SK-N-SH (cell line): Measurements from ENCODE around the gene NELFE. TPM values are rescaled to one million over a fixed set of nuclear protein-coding genes. Genes with fewer than 3 reads are reported as not detected.

Experiments
- CTCF ChIA-PET: fragments of 300-600, 350-600 bp; formaldehyde crosslinking; extraction: SDS; loops from one replicate; lab custom pipeline; 2021; lab: Yijun Ruan, JAX
- POLR2A ChIA-PET: fragments of 350-600 bp; sonication (Branson Sonifier 250); formaldehyde crosslinking; extraction: SDS; loops from one replicate; lab custom pipeline; 2020; ENCODE audit warnings: antibody characterized with exemption, inconsistent platforms; lab: Yijun Ruan, JAX
- DNase-seq: peaks from one replicate; pipeline ENCODE4 v3.0.0; 2012
- H2AFZ ChIP-seq: fragments of 200-600 bp; sonication (generic); 2 replicates; pipeline ENCODE4 v1.8.1; 2016; ENCODE audit warnings: antibody characterized with exemption, mild to moderate bottlenecking, low read depth
- H3F3A ChIP-seq: fragments of 200-600 bp; sonication (generic); replicated peaks from 2 replicates; pipeline ENCODE3; 2016; ENCODE audit warnings: antibody characterized with exemption, mild to moderate bottlenecking; ENCODE audit not compliant: insufficient read depth
- H3K27ac ChIP-seq, 2 experiments: fragments of 200-500 bp in 1 of 2; fragments of 200-600 bp in 1 of 2; sonication (Bioruptor generic) in 1 of 2; sonication (generic), shearing (Covaris generic) in 1 of 2; 2 replicates each; pipeline versions ENCODE4 v1.5.1 to v1.6.1; 2014 to 2016; ENCODE audit warnings: low read depth in 2 of 2, inconsistent platforms in 1 of 2, low read length in 1 of 2, mild to moderate bottlenecking in 1 of 2, mixed read lengths in 1 of 2
- H3K27me3 ChIP-seq: fragments of 200-600 bp; sonication (generic), shearing (Covaris generic); 2 replicates; pipeline ENCODE4 v1.6.1; 2016; ENCODE audit warnings: mixed run types; ENCODE audit not compliant: insufficient read depth
- H3K36me3 ChIP-seq, 2 experiments: fragments of 200-500 bp in 1 of 2; fragments of 200-600 bp in 1 of 2; sonication (Bioruptor generic) in 1 of 2; sonication (generic) in 1 of 2; replicated peaks in 1 of 2; 2 replicates each; pipeline versions ENCODE3 to v1.5.1; 2014 to 2016; ENCODE audit warnings: low read length in 1 of 2, mild to moderate bottlenecking in 1 of 2; ENCODE audit not compliant: insufficient read depth in 2 of 2, control insufficient read depth in 1 of 2
- H3K4me1 ChIP-seq, 2 experiments: fragments of 200-500 bp in 1 of 2; fragments of 200-600 bp in 1 of 2; sonication (Bioruptor generic) in 1 of 2; sonication (generic), shearing (Covaris generic) in 1 of 2; 2 replicates each; pipeline versions ENCODE4 v1.5.1 to v1.6.1; 2014 to 2016; ENCODE audit warnings: low read depth in 1 of 2, low read length in 1 of 2, mixed run types in 1 of 2; ENCODE audit not compliant: insufficient read depth in 2 of 2, control insufficient read depth in 1 of 2
- H3K4me2 ChIP-seq: fragments of 200-600 bp; sonication (generic), shearing (Covaris generic); 2 replicates; pipeline ENCODE4 v1.6.1; 2017; ENCODE audit warnings: mixed run types
- H3K4me3 ChIP-seq, 2 experiments: fragments of 200-500 bp in 1 of 2; fragments of 200-600 bp in 1 of 2; sonication (Bioruptor generic) in 1 of 2; sonication (generic), shearing (Covaris generic) in 1 of 2; 2 replicates each; pipeline versions ENCODE4 v1.5.1 to v1.8.1; 2014 to 2016; ENCODE audit warnings: low read depth in 2 of 2, inconsistent platforms in 1 of 2, low read length in 1 of 2, mild to moderate bottlenecking in 1 of 2, mixed read lengths in 1 of 2, moderate library complexity in 1 of 2
- H3K79me2 ChIP-seq: fragments of 200-600 bp; sonication (generic); 2 replicates; pipeline ENCODE4 v1.8.1; 2017; ENCODE audit warnings: mild to moderate bottlenecking; ENCODE audit not compliant: insufficient read depth
- H3K9ac ChIP-seq: fragments of 200-600 bp; sonication (generic); 2 replicates; pipeline ENCODE4 v1.6.1; 2017; ENCODE audit warnings: mixed run types
- H3K9me2 ChIP-seq: fragments of 200-600 bp; sonication (generic); 2 replicates; pipeline ENCODE4 v1.6.1; 2017; ENCODE audit warnings: mixed run types
- H3K9me3 ChIP-seq: fragments of 200-600 bp; sonication (generic); 2 replicates; pipeline ENCODE4 v1.6.1; 2017; ENCODE audit warnings: mixed run types, mild to moderate bottlenecking, moderate library complexity
- H4K20me1 ChIP-seq: fragments of 200-600 bp; sonication (generic); 2 replicates; pipeline ENCODE4 v1.6.1; 2017; ENCODE audit warnings: mild to moderate bottlenecking, mixed run types; ENCODE audit not compliant: insufficient read depth
- CHD2 ChIP-seq: fragments of 150-350 bp; IDR thresholded peaks from 2 replicates; pipeline ENCODE4 v1.6.1; 2018; ENCODE audit warnings: low read length; ENCODE audit not compliant: partially characterized antibody
- ELF1 ChIP-seq: IDR thresholded peaks from 2 replicates; pipeline ENCODE4 v1.4.0; 2012
- EZH2phosphoT487 ChIP-seq: fragments of 200-600 bp; sonication (generic); IDR thresholded peaks from 2 replicates; pipeline ENCODE4 v1.6.1; 2017; ENCODE audit warnings: low read depth, mixed run types, mild to moderate bottlenecking, antibody characterized with exemption, moderate library complexity, borderline replicate concordance
- FOSL2 ChIP-seq: IDR thresholded peaks from 2 replicates; pipeline ENCODE4 v1.4.0; 2012; ENCODE audit warnings: low read depth, mild to moderate bottlenecking, moderate library complexity, borderline replicate concordance
- FOXJ3 ChIP-seq: sonication (generic); formaldehyde crosslinking; IDR thresholded peaks from 2 replicates; pipeline ENCODE4 v1.5.1; 2020; ENCODE audit warnings: mild to moderate bottlenecking, missing genetic modification reagents
- GABPA ChIP-seq: IDR thresholded peaks from 2 replicates; pipeline ENCODE4 v1.4.0; 2012; ENCODE audit warnings: low read depth, mild to moderate bottlenecking
- GATA2 ChIP-seq: sonication (generic); formaldehyde crosslinking; IDR thresholded peaks from 2 replicates; pipeline ENCODE4 v1.5.0; 2020; ENCODE audit warnings: mild to moderate bottlenecking, missing genetic modification reagents
- MXI1 ChIP-seq: IDR thresholded peaks from 2 replicates; pipeline ENCODE4 v1.6.1; 2012; ENCODE audit warnings: mild to moderate bottlenecking, low read depth, low read length, improper control_type of control experiment
- PBX3 ChIP-seq: IDR thresholded peaks from 2 replicates; pipeline ENCODE4; 2012
- POLR2AphosphoS5 ChIP-seq: IDR thresholded peaks from 2 replicates; pipeline ENCODE4 v1.6.1; 2012; ENCODE audit warnings: low read depth, low read length
- RAD21 ChIP-seq: IDR thresholded peaks from 2 replicates; pipeline ENCODE4 v1.6.1; 2012; ENCODE audit warnings: mild to moderate bottlenecking, low read length
- RCOR1 ChIP-seq: fragments of 150-350 bp; IDR thresholded peaks from 2 replicates; pipeline ENCODE4 v1.6.1; 2017; ENCODE audit warnings: antibody characterized with exemption, low read length
- RFX5 ChIP-seq: IDR thresholded peaks from 2 replicates; pipeline ENCODE4 v1.6.1; 2012; ENCODE audit warnings: mild to moderate bottlenecking, improper control_type of control experiment, low read length
- RXRA ChIP-seq: IDR thresholded peaks from 2 replicates; pipeline ENCODE4 v1.4.0; 2012; ENCODE audit warnings: low read depth, mild to moderate bottlenecking, borderline replicate concordance
- SIN3A ChIP-seq: IDR thresholded peaks from 2 replicates; pipeline ENCODE4 v1.6.1; 2012; ENCODE audit warnings: low read depth, mild to moderate bottlenecking, low read length, moderate library complexity, borderline replicate concordance
- SMC3 ChIP-seq: IDR thresholded peaks from 2 replicates; pipeline ENCODE4 v1.6.1; 2012; ENCODE audit warnings: low read depth, low read length, improper control_type of control experiment
- TAF1 ChIP-seq: IDR thresholded peaks from 2 replicates; pipeline ENCODE4 v1.6.1; 2012; ENCODE audit warnings: low read depth, mild to moderate bottlenecking, low read length, moderate library complexity, borderline replicate concordance
- TCF12 ChIP-seq: IDR thresholded peaks from 2 replicates; pipeline ENCODE4 v1.4.0; 2012
- YY1 ChIP-seq: IDR thresholded peaks from 2 replicates; pipeline ENCODE4 v1.4.0; 2012; ENCODE audit warnings: low read depth, mild to moderate bottlenecking
- ZBTB33 ChIP-seq: IDR thresholded peaks from 2 replicates; pipeline ENCODE4 v1.4.0; 2012; ENCODE audit warnings: low read depth, borderline replicate concordance
- whole genome bisulfite sequencing: methylation state at CpG from one replicate; pipeline ENCODE4 v1.1.6; 2017; ENCODE audit warnings: low lambda C conversion rate; 5-methylcytosine and 5-hydroxymethylcytosine counted together
- polyA plus RNA-seq, 3 experiments: library from polyadenylated mRNA; depleted of rRNA; stranded (reverse); fragments of >200 nt; gene quantifications; 2 replicates each; pipeline ENCODE4 v1.2.3, GENCODE V29; 2012
- TF ChIP-seq, protein P1 (sequence below): IDR thresholded peaks from 2 replicates; pipeline ENCODE4 v1.4.0; 2012; ENCODE audit warnings: low read depth
- TF ChIP-seq, protein P2 (sequence below): fragments of 200-600 bp; sonication (generic); IDR thresholded peaks from 2 replicates; pipeline ENCODE4 v1.6.1; 2017; ENCODE audit warnings: antibody characterized with exemption, mild to moderate bottlenecking, moderate library complexity

Gene NELFE
- polyA plus RNA-seq, 1 of the 3 experiments (the other 2 are of a cell fraction) = 116 TPM

DNA sequence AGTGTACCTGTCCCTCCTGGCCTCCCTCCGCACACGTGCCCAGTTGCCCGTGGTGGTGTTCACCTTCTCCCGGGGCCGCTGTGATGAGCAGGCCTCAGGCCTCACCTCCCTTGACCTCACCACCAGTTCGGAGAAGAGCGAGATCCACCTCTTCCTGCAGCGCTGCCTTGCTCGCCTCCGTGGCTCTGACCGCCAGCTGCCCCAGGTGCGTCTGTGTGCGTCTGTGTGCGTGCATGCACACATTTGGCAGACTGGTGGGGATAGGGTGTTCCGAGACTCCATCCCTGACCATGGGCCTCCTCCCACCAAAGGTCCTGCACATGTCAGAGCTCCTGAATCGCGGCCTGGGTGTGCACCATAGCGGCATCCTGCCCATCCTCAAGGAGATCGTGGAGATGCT lies 5.2 kb upstream of the NELFE start:
- CTCF ChIA-PET = interaction anchor here (1.0 kb wide), 1 partner anchor 12 kb away, joined by 7 read pairs; no protein-coding TSS in a partner anchor
- Histone ChIP-seq H3K9ac (no peak overlapping the region), H3K4me2 (no peak overlapping the region), H3K9me2 (no peaks in the 10 kb centered on the region), H4K20me1 (no peaks in the 10 kb centered on the region), H2AFZ (no peak overlapping the region), H3K27ac (no peak overlapping the region), H3K36me3 (peaks cover 36 to 83% of the 10 kb centered on the region in 2 experiments), H3K27me3 (no peaks in the 10 kb centered on the region), H3K79me2 (peaks cover 21% of the 10 kb centered on the region), H3K4me3 (no peak overlapping the region), H3K4me1 (peaks cover 0 to 11% of the 10 kb centered on the region in 2 experiments; a peak in 2 of 4 replicates), H3F3A (no peaks in the 10 kb centered on the region), H3K9me3 (no peaks in the 10 kb centered on the region)
- no peak for DNase-seq
- POLR2A ChIA-PET = no interaction called here
- 95% methylated on average over 19 of the region's 19 CpGs for WGBS
- TF ChIP-seq MXI1 (no peak), EZH2phosphoT487 (no peak), SMC3 (no peak), FOSL2 (no peak), FOXJ3 (CRISPR knock-in tag) (no peak), RAD21 (no peak), GATA2 (CRISPR knock-in tag) (no peak), ZBTB33 (no peak), SIN3A (no peak), RFX5 (no peak), CHD2 (no peak), PBX3 (no peak), RCOR1 (no peak)
- TF ChIP-seq, protein P1, sequence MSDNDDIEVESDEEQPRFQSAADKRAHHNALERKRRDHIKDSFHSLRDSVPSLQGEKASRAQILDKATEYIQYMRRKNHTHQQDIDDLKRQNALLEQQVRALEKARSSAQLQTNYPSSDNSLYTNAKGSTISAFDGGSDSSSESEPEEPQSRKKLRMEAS = no peak

DNA sequence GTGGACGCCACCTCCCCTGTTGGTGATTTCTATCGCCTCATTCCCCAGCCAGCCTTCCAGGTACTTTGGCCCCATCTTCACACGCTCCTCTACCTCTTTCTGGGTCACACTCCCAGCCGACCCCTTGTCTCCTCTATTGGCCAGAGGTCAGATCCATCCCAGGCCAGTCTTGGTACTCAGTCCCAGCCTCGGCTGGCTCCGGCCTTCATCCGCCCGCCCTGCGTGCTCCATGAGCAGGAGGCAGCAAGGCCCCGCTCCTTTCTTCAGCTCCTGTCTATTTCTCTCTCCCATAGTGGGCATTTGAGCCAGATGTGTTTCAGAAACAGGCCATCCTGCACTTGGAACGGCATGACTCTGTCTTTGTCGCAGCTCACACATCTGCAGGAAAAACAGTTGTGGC lies 2.8 kb upstream of the NELFE start:
- Histone ChIP-seq H3K9ac (no peak overlapping the region), H3K9me2 (no peaks in the 10 kb centered on the region), H3K36me3 (peaks cover 35 to 69% of the 10 kb centered on the region in 2 experiments), H3K4me1 (peaks cover 0 to 17% of the 10 kb centered on the region in 2 experiments; a peak in 2 of 4 replicates), H3K9me3 (no peaks in the 10 kb centered on the region), H3F3A (peaks cover 3% of the 10 kb centered on the region), H3K4me3 (no peak overlapping the region), H3K4me2 (no peak overlapping the region), H3K27ac (no peak overlapping the region), H3K79me2 (peaks cover 41% of the 10 kb centered on the region), H3K27me3 (no peaks in the 10 kb centered on the region), H2AFZ (no peak overlapping the region), H4K20me1 (no peaks in the 10 kb centered on the region)
- CTCF ChIA-PET = interaction anchor here (1.5 to 2.0 kb wide), 2 partner anchors 10 to 73 kb away, joined by 3 to 7 read pairs; no protein-coding TSS in a partner anchor
- WGBS = 95% methylated on average over 12 of the region's 12 CpGs
- no peak for DNase-seq
- POLR2A ChIA-PET = interaction anchor here (1.7 kb wide), 1 partner anchor 10 kb away, joined by 4 read pairs; the partner anchor contains the start of gene DXO
- TF ChIP-seq POLR2AphosphoS5 (no peak), TCF12 (no peak), YY1 (no peak), GABPA (no peak), PBX3 (no peak), RXRA (no peak), CHD2 (no peak), TAF1 (no peak), ELF1 (no peak), EZH2phosphoT487 (no peak), RAD21 (no peak), FOXJ3 (CRISPR knock-in tag) (no peak)
- TF ChIP-seq, protein P2, sequence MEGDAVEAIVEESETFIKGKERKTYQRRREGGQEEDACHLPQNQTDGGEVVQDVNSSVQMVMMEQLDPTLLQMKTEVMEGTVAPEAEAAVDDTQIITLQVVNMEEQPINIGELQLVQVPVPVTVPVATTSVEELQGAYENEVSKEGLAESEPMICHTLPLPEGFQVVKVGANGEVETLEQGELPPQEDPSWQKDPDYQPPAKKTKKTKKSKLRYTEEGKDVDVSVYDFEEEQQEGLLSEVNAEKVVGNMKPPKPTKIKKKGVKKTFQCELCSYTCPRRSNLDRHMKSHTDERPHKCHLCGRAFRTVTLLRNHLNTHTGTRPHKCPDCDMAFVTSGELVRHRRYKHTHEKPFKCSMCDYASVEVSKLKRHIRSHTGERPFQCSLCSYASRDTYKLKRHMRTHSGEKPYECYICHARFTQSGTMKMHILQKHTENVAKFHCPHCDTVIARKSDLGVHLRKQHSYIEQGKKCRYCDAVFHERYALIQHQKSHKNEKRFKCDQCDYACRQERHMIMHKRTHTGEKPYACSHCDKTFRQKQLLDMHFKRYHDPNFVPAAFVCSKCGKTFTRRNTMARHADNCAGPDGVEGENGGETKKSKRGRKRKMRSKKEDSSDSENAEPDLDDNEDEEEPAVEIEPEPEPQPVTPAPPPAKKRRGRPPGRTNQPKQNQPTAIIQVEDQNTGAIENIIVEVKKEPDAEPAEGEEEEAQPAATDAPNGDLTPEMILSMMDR = no peak
- TF ChIP-seq, protein P1 = no peak
